Calu3 (cell line): ENCODE data around the gene FRMPD2. TPM values are rescaled to one million over a fixed set of nuclear protein-coding genes. Genes with fewer than 3 reads are reported as not detected.
A peak's percentile ranks its signal among the peaks of the same experiment; 100 is the strongest.

Experiments used
- Bru-seq: library from RNA; stranded (reverse); fragments of 400-500 nt; gene quantifications from one replicate; lab custom pipeline; 2021; lab: Mats Ljungman, UMichigan
- BruChase-seq, 2 experiments: library from RNA; stranded (reverse); fragments of 400-500 nt; gene quantifications; one replicate each; lab custom pipeline; 2021; lab: Mats Ljungman, UMichigan
- BruUV-seq: library from RNA; stranded (reverse); fragments of 400-500 nt; replicated peaks from 2 replicates; lab custom pipeline; 2021; lab: Mats Ljungman, UMichigan
- CTCF ChIA-PET: fragments of 300-600 bp; sonication (Branson Sonifier 250); formaldehyde crosslinking; loops from one replicate; lab custom pipeline; 2022; ENCODE audit warnings: antibody characterized with exemption; lab: Charles Lee
- DNase-seq: peaks from one replicate; pipeline ENCODE4 v3.0.0; 2022
- H3K27ac Mint-ChIP-seq: one replicate; pipeline ENCODE4 v1.8.0; 2022; ENCODE audit warnings: mixed read lengths; ENCODE audit not compliant: unreplicated experiment
- H3K27me3 Mint-ChIP-seq: one replicate; pipeline ENCODE4 v1.8.0; 2022; ENCODE audit warnings: mixed read lengths; ENCODE audit not compliant: unreplicated experiment
- H3K36me3 Mint-ChIP-seq: one replicate; pipeline ENCODE4 v1.8.0; 2022; ENCODE audit warnings: mild to moderate bottlenecking, moderate library complexity, mixed read lengths; ENCODE audit not compliant: insufficient read depth, unreplicated experiment
- H3K4me1 Mint-ChIP-seq: one replicate; pipeline ENCODE4 v1.8.0; 2022; ENCODE audit warnings: mild to moderate bottlenecking, low read depth, mixed read lengths; ENCODE audit not compliant: unreplicated experiment
- H3K4me3 Mint-ChIP-seq: one replicate; pipeline ENCODE4 v1.8.0; 2022; ENCODE audit warnings: mild to moderate bottlenecking, low read depth, moderate library complexity, mixed read lengths; ENCODE audit not compliant: unreplicated experiment
- H3K9me3 Mint-ChIP-seq: one replicate; pipeline ENCODE4 v1.8.0; 2022; ENCODE audit warnings: low read depth, mixed read lengths; ENCODE audit not compliant: unreplicated experiment
- intact Hi-C: fragments of 100-400 bp; cut with micrococcal nuclease; formaldehyde crosslinking; loops from one replicate; pipeline ENCODE4 v1.10.0; 2022; ENCODE audit not compliant: unreplicated experiment
- long read RNA-seq: library from polyadenylated mRNA; stranded (forward); transcript quantifications from one replicate; pipeline ENCODE4 v2.0.0, GENCODE V29; 2022
- total RNA-seq: library from RNA; stranded (reverse); gene quantifications from 2 replicates; pipeline ENCODE4 v1.2.3, GENCODE V29; 2022
- TF ChIP-seq, protein P1 (sequence below): fragments of 200-600 bp; IDR thresholded peaks from one replicate; pipeline ENCODE4 v1.8.0; 2022; ENCODE audit warnings: antibody characterized with exemption; ENCODE audit not compliant: unreplicated experiment

Gene FRMPD2, protein sequence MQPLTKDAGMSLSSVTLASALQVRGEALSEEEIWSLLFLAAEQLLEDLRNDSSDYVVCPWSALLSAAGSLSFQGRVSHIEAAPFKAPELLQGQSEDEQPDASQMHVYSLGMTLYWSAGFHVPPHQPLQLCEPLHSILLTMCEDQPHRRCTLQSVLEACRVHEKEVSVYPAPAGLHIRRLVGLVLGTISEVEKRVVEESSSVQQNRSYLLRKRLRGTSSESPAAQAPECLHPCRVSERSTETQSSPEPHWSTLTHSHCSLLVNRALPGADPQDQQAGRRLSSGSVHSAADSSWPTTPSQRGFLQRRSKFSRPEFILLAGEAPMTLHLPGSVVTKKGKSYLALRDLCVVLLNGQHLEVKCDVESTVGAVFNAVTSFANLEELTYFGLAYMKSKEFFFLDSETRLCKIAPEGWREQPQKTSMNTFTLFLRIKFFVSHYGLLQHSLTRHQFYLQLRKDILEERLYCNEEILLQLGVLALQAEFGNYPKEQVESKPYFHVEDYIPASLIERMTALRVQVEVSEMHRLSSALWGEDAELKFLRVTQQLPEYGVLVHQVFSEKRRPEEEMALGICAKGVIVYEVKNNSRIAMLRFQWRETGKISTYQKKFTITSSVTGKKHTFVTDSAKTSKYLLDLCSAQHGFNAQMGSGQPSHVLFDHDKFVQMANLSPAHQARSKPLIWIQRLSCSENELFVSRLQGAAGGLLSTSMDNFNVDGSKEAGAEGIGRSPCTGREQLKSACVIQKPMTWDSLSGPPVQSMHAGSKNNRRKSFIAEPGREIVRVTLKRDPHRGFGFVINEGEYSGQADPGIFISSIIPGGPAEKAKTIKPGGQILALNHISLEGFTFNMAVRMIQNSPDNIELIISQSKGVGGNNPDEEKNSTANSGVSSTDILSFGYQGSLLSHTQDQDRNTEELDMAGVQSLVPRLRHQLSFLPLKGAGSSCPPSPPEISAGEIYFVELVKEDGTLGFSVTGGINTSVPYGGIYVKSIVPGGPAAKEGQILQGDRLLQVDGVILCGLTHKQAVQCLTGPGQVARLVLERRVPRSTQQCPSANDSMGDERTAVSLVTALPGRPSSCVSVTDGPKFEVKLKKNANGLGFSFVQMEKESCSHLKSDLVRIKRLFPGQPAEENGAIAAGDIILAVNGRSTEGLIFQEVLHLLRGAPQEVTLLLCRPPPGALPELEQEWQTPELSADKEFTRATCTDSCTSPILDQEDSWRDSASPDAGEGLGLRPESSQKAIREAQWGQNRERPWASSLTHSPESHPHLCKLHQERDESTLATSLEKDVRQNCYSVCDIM (N-terminal part only)
- total RNA-seq: 1.9 and 2.0 TPM in 2 replicates
- percentile 2 among the genes with signal in this experiment for Bru-seq, nascent RNA
- percentile 3 among the genes with signal in this experiment for BruChase-seq, experiment 1, labeled RNA remaining after a 6-hour chase
- BruChase-seq, experiment 2, labeled RNA remaining after a 2-hour chase: percentile 2 among the genes with signal in this experiment
- long read RNA-seq: 0 reads

DNA sequence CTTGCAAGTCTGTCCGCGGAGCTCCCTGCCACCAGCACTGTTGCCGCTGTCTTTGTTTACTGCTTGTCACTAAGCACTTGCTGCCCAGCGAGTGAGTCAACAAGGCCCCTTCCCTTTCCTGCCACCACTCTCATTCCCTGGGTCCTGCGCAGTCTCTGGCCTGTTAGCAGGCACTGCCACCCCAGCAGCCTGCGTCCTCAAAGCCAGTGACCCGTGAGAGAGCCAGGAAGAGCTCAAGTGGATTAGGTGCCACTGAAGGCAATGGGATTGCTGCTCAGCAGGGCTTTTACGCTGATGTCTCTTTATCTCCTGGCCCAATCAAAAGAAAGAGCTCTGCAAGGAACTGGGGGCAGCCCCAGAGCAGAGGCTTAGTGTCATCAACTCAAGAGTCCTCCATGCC lies at the start of gene FRMPD2:
Gene FRMPD2 (minus strand): TSS at position 61 of the 400 bp plus-strand sequence. CDS start 129 bp downstream, outside the sequence.
- H3K4me3 Mint-ChIP-seq: no peak within 1 kb of the TSS
- no peaks in the 10 kb centered on the region for H3K9me3 Mint-ChIP-seq
- no peak for DNase-seq
- intact Hi-C loops: no loop called here
- no peaks in the 10 kb centered on the region for H3K4me1 Mint-ChIP-seq
- no peak within 1 kb of the TSS for H3K27ac Mint-ChIP-seq
- TF ChIP-seq, protein P1, sequence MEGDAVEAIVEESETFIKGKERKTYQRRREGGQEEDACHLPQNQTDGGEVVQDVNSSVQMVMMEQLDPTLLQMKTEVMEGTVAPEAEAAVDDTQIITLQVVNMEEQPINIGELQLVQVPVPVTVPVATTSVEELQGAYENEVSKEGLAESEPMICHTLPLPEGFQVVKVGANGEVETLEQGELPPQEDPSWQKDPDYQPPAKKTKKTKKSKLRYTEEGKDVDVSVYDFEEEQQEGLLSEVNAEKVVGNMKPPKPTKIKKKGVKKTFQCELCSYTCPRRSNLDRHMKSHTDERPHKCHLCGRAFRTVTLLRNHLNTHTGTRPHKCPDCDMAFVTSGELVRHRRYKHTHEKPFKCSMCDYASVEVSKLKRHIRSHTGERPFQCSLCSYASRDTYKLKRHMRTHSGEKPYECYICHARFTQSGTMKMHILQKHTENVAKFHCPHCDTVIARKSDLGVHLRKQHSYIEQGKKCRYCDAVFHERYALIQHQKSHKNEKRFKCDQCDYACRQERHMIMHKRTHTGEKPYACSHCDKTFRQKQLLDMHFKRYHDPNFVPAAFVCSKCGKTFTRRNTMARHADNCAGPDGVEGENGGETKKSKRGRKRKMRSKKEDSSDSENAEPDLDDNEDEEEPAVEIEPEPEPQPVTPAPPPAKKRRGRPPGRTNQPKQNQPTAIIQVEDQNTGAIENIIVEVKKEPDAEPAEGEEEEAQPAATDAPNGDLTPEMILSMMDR: no peak
- H3K27me3 Mint-ChIP-seq: peaks cover 47% of the 10 kb centered on the region
- CTCF ChIA-PET: no interaction called here
- H3K36me3 Mint-ChIP-seq: no peaks in the 10 kb centered on the region
- no TSS peak for BruUV-seq

GRCh38 chr10:48322017-48322416 lies 47.5 kb upstream of the FRMPD2 start:
- DNase-seq: no peak
- H3K36me3 Mint-ChIP-seq: no peaks in the 10 kb centered on the region
- H3K4me1 Mint-ChIP-seq: peaks cover 15% of the 10 kb centered on the region
- CTCF ChIA-PET: no interaction called here
- H3K27ac Mint-ChIP-seq: no peak overlapping the region
- no TSS peak for BruUV-seq
- H3K27me3 Mint-ChIP-seq: no peaks in the 10 kb centered on the region
- no peaks in the 10 kb centered on the region for H3K9me3 Mint-ChIP-seq
- TF ChIP-seq, protein P1: no peak
- intact Hi-C loops: no loop called here
- no peak overlapping the region for H3K4me3 Mint-ChIP-seq

GRCh38 chr10:48317321-48317990 lies 43.0 kb upstream of the FRMPD2 start:
- Mint-ChIP-seq H3K4me1 (peaks cover 10% of the 10 kb centered on the region), H3K27me3 (no peaks in the 10 kb centered on the region), H3K27ac (no peak overlapping the region), H3K9me3 (no peaks in the 10 kb centered on the region), H3K4me3 (no peak overlapping the region), H3K36me3 (no peaks in the 10 kb centered on the region)
- intact Hi-C loops: loop anchor here (2.0 kb wide), 1 partner anchor 15 kb away; no protein-coding TSS in a partner anchor
- DNase-seq: no peak
- no TSS peak for BruUV-seq
- CTCF ChIA-PET: interaction anchor here (0.6 kb wide), 1 partner anchor 97 kb away, joined by 10 read pairs; no protein-coding TSS in a partner anchor
- TF ChIP-seq, protein P1: no peak
